ENCODE measurements around the gene PTPRN2. TPM values are rescaled to one million over a fixed set of nuclear protein-coding genes. Genes with fewer than 3 reads are reported as not detected.
"Not testable (repeated sequence)": the region's sequence is repeated elsewhere in the genome, so short reads cannot be mapped to it uniquely, and the experiment has no call there.

The PTPRN2 gene
- total RNA-seq, 2 donors from 2014 or later = 30.3 to 40.7 TPM

DNA sequence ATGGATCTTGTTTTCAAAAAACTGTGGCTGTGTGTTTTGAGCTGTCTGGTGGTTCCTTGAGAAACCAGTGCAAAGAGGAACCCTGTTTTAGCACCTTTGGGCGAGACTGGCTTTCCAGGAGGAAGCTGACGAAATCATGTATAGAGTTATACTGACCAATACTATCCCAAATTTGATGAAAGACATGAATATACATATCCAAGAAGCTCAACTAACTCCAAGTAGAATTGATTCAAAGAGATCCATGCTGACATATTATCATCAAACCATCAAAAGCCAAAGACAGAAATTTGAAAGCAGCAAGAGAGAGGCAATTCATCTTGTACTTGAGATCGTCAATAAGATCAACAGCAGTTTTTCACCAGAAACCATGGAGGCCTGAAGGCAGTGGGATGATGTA lies 640.1 kb downstream of the PTPRN2 start:
- DNase-seq = no peak
- intact Hi-C loops (cut with DNase I, micrococcal nuclease) = no loop called here
- ATAC-seq = no peak

DNA sequence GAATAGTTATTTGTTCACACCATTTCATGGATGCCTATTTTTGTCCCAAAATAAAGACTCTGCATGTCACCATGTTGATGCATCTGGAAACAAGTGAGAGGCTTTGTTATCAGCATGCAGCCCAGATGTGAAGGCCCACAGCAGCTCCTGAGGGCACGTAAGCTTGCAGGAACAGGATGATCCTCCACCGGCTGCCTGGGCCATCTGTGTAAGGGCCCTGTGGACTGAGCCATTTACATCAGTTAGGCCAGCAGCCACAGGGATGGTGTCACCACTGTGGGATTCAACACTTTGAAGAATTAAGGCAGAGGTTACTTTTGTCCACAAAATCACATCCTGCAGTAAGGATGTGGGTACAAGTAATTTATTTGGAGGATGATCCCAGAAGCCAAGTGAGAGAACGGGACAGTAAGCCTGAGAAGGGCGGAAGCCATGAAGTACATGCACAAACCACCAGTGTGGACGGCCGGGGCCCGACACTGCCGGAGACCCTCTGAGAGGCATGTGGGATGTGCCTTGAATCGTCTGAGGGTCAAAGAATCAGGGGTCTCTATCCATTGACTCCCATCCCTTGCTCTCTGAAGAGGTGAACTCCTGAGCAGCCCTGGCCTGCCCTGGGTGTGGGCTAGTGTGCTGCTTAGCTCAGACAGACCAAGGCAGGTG lies 641.1 kb downstream of the PTPRN2 start:
- DNase-seq = no peak
- intact Hi-C loops (cut with DNase I, micrococcal nuclease) = no loop called here

DNA sequence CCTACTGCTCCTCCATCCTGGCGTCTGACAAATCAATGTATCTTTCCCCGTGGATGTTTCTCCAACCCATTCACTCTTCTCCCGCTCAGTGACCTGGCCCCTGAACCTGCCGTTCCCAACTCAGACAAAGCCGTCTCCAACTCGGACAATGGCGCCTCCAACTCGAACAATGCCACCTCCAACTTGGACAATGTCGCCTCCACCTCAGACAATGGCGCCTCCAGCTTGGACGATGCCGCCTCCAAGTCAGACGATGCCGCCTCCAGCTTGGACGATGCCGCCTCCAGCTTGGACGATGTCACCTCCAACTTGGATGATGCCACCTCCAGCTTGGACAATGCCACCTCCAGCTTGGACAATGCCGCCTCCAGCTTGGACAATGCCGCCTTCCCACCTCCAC lies 642.2 kb downstream of the PTPRN2 start:
- ATAC-seq (no peak), DNase-seq (no peak)
- intact Hi-C loops (cut with DNase I, micrococcal nuclease) = no loop called here

More for the DNA sequence above, 641.1 kb downstream of the PTPRN2 start:
- ATAC-seq = no peak

DNA sequence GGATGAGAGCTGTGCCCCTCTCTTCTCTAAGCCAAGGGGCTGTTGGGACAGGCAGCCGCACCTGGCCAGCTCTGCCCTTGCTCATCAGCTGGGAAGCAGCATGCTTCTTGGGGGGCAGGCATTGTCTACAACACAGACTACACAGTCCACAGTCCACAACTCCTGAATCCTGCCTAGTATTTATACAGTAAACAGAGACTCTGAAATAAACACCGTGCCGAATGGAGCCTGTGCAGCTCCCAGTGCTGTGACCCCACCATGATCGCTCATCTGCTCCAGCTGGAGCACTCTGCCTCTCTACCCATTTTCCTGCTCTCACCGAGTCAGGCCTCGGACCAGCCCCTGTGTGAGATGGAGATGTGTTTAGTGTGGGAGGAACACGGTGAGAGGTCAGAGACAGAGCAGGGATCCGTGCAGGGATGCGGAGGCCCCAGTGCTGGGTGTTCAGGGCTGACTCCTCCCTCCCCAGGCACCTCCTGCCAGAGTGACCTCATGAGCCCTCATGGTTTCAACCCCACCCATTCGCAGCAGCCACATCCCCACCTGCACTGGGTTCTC lies 642.8 kb downstream of the PTPRN2 start:
- intact Hi-C loops (cut with DNase I, micrococcal nuclease) = no loop called here
- no peak for ATAC-seq
- DNase-seq = no peak

DNA sequence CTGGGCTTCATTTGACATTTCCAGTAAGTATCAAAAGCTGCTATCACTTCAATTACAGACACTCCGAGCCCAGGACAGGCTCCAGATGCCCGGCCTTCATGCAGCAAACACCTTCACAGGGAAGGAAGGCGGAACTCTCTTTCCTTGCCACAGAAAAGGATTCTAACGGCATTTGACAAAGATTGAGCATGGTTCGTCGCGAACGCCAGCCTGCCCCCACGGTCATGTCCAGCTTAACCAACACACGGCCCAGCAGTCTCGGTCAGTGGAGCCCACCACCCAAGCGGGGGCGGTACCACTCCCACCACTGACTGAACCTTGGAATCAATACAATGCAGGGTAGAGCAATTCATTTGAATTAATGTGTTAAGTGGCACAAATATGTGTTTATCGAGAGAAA lies 643.6 kb downstream of the PTPRN2 start:
- intact Hi-C loops (cut with DNase I, micrococcal nuclease) = no loop called here
- DNase-seq = no peak
- no peak for ATAC-seq

DNA sequence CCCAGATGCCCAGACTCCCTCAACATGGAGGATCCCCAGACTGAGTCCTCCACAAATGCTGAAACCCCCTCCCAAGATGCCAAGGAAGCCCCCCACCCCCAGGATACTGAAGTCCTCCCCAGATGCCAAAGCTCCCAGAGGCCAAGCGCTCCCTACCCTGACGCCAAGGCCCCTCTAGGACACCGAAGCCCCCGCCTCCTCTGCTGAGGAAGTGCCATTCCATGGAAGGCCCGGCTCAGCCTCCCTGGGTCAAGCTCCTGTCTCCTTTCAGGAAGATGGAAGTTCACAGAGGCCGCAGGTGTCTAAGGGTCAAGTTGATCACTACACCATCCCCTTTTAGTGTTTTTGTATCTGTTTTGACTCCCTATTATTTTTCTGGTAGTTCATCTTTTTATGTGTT lies 644.1 kb downstream of the PTPRN2 start:
- DNase-seq (no peak), ATAC-seq (no peak)
- intact Hi-C loops (cut with DNase I, micrococcal nuclease) = no loop called here

DNA sequence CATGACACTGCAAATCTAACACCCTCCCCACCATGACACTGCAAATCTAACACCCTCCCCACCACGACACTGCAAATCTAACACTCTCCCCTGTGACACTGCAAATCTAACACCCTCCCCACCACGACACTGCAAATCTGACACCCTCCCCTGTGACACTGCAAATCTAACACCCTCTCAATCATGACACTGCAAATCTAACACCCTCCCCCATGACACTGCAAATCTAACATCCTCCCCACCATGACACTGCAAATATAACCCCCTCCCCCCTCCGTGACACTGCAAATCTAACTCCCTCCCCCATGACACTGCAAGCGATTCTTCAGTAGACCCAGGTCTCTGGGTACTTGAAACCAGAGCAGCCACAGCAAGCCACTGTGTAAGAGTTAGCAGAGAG lies 646.4 kb downstream of the PTPRN2 start:
- intact Hi-C loops (cut with DNase I, micrococcal nuclease) = no loop called here
- ATAC-seq (no peak), DNase-seq (no peak)

DNA sequence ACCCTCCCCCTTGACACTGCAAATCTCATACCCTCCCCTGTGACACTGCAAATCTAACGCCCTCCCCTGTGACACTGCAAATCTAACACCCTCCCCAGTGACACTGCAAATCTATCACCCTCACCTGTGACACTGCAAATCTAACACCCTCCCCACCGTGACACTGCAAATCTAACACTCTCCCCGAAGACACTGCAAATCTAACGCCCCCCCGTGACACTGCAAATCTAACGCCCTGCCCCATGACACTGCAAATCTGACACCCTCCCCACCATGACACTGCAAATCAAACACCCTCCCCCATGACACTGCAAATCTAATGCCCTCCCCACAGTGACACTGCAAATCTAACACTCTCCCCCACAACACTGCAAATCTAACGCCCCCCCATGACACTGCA lies 647.1 kb downstream of the PTPRN2 start:
- ATAC-seq = no peak
- no peak for DNase-seq
- intact Hi-C loops (cut with DNase I, micrococcal nuclease) = no loop called here

DNA sequence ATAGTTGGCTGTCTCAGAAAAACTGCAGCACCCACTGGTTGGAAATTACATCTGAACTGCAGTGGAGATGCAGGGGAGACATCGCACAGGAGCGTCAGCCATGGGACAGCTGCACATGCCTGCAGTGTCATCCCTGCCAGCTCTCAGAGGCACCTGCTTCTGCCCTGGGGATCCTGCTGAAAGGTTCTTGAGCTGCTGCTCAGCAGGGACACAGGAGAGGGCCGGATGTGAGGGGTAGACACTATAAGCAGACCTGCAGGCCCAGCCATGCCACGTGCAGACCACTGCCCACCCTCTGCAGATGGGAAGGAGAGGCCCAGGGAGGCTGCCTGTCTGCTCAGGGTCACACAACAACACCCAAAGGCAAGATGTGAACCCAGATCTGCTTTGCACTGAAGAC lies 649.4 kb downstream of the PTPRN2 start:
- no peak for ATAC-seq
- DNase-seq = no peak
- intact Hi-C loops (cut with DNase I, micrococcal nuclease) = no loop called here

DNA sequence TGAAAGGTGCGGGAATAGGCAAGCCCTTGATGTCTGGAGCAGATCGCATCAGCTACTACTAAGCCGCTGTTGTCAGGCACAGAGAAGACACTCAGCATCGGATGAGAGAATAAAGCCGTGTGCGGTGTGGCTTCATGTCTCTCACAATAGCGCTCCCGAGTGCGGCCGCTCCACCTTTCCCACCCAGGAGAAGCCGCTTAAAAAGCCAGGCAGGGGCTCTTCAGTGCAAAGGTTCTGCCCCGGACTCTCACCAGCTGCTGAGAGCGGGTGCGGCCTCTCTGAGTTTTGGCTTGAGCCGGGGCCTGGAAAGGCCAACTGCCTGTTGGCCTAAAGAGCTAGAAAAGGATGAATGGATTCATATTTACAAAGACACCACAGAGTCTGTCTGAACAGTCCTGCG lies 650.2 kb downstream of the PTPRN2 start:
- intact Hi-C loops (cut with DNase I, micrococcal nuclease) = no loop called here
- no peak for DNase-seq
- ATAC-seq = no peak

DNA sequence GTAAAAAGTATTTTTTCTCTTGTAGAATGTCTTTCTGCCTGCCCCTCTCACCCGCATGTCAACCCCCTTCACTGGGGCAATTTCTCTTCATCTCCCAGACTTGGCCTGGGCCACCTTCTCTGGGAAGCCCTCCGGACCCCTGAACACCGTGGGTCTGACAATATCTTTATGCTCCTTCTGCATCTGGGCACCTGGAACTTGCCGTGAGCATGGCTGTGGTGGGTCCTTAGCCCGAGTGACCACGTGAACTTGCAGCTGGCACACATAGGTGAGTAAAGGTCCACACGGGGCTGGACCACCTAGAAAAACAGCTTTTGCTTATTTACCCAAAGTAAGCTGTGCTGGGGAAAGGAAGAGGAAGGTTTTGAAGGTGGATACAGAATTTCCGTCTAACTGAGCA lies 650.6 kb downstream of the PTPRN2 start:
- no peak for DNase-seq
- ATAC-seq = no peak
- intact Hi-C loops (cut with DNase I, micrococcal nuclease) = no loop called here

DNA sequence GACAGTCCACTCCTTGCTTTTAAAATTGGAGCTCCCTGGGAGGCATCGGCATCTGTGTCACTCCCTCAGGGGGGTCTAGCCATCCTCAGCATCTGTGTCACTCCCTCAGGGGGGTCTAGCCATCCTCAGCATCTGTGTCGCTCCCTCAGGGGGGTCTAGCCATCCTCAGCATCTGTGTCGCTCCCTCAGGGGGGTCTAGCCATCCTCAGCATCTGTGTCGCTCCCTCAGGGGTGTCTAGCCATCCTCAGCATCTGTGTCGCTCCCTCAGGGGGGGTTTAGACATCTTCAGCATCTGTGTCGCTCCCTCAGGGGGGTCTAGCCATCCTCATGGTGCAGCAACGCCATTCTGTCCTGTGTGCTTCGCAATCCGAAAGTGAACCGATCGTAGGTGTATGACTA lies 651.9 kb downstream of the PTPRN2 start:
- intact Hi-C loops (cut with DNase I, micrococcal nuclease); DNase-seq; ATAC-seq: not testable (repeated sequence)

DNA sequence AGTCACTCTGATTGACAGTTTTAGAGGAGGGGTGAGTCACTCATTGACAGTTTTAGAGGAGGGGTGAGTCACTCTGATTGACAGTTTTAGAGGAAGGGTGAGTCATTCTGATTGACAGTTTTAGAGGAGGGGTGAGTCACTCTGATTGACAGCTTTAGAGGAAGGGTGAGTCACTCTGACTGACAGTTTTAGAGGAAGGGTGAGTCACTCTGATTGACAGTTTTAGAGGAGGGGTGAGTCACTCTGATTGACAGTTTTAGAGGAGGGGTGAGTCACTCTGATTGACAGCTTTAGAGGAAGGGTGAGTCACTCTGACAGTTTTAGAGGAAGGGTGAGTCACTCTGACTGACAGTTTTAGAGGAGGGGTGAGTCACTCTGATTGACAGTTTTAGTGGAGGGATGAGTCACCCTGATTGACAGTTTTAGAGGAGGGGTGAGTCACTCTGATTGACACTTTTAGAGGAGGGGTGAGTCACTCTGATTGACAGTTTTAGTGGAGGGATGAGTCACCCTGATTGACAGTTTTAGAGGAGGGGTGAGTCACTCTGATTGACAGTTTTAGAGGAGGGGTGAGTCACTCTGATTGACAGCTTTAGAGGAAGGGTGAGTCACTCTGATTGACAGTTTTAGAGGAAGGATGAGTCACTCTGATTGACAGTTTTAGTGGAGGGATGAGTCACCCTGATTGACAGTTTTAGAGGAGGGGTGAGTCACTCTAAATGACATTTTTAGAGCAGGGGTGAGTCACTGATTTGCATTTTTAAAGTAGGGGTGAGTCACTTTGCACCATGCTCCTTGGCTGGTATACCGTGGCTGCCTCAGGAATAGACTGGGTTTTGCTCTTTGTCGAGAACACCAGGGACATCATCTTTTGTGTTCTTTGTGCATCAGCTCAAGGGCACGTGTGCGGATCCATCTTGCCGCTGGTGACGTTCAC lies 654.1 kb downstream of the PTPRN2 start:
- DNase-seq; intact Hi-C loops (cut with DNase I, micrococcal nuclease); ATAC-seq: not testable (repeated sequence)

DNA sequence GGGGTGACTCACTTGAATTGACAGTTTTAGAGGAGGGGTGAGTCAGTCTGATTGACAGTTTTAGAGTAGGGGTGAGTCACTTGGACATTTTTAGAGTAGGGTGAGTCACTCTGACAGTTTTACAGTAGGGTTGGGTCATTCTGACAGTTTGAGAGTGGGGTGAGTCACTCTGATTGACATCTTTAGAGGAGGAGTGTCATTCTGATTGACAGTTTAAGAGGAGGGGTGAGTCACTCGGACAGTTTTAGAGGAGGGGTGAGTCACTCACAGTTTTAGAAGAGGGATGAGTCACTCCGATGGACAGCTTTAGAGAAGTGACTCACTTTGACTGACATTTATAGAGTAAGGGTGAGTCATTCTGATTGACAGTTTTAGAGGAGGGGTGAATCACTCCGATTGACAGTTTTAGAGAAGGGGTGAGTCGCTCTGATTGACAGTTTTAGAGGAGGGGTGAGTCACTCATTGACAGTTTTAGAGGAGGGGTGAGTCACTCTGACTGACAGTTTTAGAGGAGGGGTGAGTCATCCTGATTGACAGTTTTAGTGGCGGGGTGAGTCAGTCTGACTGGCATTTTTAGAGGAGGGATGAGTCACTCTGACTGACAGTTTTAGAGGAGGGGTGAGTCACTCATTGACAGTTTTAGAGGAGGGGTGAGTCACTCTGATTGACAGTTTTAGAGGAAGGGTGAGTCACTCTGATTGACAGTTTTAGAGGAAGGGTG lies 655.0 kb downstream of the PTPRN2 start:
- intact Hi-C loops (cut with DNase I, micrococcal nuclease) = no loop called here
- DNase-seq = no peak
- ATAC-seq = no peak

DNA sequence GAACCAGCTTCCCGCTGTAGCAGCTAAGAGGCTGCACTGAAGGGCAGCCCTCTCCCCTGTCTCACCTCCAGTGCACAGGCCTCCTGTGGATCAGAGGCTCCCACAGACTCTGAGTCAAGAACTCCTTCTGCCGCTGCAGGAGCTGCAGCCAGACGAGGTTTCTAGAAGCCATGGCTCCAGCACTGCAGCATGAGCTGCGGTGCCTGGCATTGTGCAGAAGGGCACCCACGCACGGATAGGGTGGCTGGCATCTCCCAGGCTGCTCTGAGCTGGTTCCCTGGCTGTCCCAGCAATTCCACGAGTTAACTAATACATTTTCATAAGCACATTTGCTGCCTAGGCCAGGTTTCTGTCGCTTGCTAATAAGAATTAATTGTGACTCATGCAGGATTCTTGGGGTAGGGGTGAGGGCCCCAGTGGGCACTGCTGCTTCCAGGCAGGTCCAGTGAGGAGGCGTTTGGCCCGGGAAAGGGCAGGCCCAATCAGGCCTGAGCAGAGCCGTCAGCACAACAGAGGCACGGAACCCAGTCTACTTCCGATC lies 656.6 kb downstream of the PTPRN2 start:
- ATAC-seq (no peak), DNase-seq (no peak)
- intact Hi-C loops (cut with DNase I, micrococcal nuclease) = no loop called here

DNA sequence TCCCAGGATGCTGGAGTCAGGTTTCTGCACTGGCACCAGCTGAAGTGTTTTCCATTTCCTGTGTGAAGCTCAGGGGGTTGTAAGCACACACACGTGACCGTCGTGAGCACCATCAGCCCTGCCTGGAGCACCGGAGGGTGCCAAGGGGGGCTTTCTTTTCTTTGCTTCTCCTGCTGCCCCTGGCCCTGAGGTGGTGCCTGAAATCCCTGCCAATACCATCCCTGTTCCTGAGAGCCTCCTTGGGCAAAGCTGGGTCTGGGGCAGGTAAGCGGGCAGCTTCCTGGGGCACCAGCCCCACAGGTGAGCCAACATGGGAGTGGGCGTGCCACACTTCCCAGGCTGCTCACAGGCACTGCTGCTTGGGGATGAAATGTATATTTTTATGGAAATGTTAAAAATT lies 657.2 kb downstream of the PTPRN2 start:
- DNase-seq (no peak), ATAC-seq (no peak)
- intact Hi-C loops (cut with DNase I, micrococcal nuclease) = no loop called here

DNA sequence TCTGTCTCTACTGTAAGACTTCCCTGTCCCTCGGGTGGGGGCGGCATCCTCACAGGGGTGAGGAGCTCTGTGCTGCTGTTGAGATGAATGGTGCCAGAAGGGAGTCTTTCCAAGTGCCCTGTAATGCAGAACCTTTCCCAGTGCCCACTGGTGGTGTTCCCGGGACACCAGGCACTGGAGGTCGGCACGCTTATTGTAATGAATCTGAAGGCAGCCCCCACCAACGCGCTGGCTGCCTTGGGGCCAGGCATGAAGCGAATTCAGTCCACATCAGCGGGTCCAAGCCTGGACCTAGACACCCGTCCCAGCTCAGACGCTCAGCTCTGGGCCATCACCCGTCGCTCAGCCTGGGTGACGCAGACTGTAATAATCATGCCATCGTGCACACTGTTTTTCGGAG lies 658.0 kb downstream of the PTPRN2 start:
- ATAC-seq (no peak), DNase-seq (no peak)
- intact Hi-C loops (cut with DNase I, micrococcal nuclease) = no loop called here

DNA sequence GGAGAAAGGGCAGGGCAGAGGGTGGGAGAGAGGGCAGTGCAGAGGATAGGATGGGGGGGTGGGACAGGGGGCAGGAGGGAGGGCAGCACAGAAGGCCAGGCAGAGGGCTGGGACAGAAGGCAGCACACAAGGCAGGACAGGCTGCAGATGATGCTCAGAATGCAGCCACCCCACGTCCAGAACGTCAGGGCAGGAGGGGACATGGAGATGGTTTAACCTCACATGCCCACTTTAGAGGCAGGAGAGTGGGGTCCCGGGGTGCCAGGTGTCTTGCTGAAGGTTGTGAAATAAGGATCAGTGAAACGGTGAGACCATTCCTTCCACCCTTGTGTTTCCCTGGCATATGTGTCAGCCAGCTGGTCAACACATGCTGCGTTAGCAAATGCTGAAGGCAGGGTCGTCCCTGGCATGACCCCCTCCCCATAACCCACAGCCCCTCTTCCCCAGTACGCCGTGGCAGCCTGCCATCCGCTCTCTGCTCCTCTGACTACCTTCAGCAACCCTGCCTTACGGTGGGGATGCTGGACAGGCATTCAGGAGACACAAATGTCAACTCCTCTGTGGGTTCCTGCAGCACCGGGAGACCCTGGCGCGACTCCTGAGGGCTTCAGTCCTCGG lies 658.7 kb downstream of the PTPRN2 start:
- ATAC-seq (no peak), DNase-seq (no peak)
- intact Hi-C loops (cut with DNase I, micrococcal nuclease) = no loop called here
